ENCODE measurements around the gene STRIP1.

DNA sequence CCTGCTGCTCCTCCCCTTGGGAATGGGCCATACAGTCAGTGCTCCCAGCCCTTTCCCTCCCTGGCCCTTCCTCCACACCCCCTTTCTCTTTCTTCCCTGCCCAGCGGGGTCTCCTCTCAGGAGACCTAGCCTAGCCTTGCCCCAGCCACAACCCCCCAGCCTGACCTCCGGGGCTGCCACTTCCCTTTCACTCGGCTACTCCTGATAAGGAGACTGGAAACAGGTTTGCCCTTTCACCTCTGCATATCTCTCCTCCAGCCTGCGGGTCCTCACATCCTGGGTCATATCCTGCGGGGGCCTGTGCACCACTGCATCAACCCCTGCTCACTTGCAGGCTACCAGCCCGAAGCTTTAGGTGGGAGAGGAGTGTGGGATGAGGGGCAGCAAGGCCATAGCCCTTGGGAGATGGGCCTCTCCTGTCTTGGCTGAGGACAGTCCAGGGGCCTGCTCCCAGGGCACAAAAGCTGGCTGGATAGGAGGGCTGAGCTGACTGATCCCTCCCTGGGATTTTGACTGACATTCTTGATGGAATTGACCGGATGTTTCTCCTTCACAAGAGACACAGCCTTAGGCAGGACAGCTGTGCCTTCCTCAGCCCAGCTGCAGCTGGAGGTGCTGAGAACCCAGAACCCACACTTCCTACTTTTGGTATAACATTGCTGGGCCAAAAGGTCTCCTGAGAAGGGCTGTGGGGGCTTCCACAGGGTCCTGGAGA is 55.3 kb downstream of the STRIP1 start:
- TF ChIP-seq YY1 (IDR thresholded peaks at IDR 0.05; ENCODE audit: insufficient read depth, insufficient read length) (no peak), ZNF274 (IDR thresholded peaks at IDR 0.05; ENCODE audit: low read depth, low read length) (no peak), SUZ12 (IDR thresholded peaks at IDR 0.05; ENCODE audit: extremely low read depth, insufficient read depth, insufficient read length) (no peak)
